HG02885 (cell line): ENCODE data around the gene CACNA2D2.
A peak's percentile ranks its signal among the peaks of the same experiment; 100 is the strongest.

Source experiments
- ATAC-seq: cut with Tn5 transposase; IDR thresholded peaks from one replicate; pipeline ENCODE4 v1.9.1; 2021; ENCODE audit warnings: mild to moderate bottlenecking; ENCODE audit not compliant: unreplicated experiment, poor library complexity

The CACNA2D2 gene

DNA sequence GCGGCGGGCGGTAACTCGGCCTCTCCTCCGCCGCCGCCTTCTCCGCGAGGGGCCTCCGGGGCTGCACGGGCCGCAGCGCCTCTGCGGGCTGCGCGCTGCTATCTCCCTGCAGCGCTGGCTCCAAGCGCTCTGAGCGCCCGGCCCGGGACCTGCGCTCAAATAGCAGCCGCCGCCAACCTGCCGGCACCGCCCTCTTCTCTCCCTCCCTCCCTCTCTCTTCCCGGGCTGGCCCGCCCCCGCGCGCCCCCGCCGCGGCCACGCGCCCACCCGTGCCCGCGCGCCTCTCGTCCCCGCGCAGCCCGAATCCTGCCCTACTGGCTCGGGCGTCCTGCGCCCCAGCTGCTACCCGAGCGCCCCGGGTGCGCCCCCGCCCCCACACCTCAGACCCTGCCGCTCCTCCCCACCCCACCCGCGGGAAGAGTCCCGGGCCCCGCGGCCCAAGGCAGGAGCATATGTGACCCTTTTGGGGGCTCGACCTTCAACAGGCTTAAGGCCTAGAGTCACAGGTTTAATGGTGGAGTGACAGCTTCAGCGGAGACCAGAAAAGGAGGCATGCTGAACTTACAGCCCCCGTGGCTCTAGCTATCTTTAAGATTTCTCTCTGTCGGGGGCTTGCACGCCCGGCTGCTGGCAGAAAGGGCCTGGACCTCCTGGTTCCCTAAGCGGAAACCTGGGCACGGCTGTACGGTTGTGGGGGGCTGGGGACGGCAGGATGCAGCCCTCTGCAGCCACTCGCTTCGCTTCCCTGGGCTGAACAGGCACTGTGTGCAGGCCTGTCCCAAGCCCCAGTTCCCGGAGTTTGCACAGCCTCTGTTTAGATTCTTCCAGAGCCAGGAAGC lies at the start of gene CACNA2D2:
Gene CACNA2D2, minus strand, starts transcription at position 131 of the 839 bp plus-strand sequence. CDS start 211 bp downstream, outside the sequence.
- peak; percentile 52 for ATAC-seq

DNA sequence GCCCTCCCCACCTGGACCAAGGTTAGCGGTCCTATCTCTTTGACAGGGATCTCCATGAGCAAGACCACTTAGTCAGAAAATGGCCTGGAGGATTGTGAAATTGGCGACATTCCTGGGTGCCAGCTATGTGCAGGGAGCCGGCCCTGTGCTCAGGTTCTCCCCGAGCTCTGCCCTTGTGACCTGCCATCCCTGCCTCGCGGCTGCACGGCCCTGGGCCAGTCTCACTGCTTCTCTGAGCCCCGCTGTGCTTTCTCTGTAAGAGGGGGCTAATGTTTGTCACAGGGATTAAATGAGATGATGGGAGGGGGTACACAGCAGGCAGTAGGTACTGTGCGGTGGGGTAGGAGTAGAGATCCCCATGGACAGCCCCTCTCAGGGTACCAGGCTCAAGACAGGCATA lies 49.2 kb upstream of the CACNA2D2 start:
- no peak for ATAC-seq

DNA sequence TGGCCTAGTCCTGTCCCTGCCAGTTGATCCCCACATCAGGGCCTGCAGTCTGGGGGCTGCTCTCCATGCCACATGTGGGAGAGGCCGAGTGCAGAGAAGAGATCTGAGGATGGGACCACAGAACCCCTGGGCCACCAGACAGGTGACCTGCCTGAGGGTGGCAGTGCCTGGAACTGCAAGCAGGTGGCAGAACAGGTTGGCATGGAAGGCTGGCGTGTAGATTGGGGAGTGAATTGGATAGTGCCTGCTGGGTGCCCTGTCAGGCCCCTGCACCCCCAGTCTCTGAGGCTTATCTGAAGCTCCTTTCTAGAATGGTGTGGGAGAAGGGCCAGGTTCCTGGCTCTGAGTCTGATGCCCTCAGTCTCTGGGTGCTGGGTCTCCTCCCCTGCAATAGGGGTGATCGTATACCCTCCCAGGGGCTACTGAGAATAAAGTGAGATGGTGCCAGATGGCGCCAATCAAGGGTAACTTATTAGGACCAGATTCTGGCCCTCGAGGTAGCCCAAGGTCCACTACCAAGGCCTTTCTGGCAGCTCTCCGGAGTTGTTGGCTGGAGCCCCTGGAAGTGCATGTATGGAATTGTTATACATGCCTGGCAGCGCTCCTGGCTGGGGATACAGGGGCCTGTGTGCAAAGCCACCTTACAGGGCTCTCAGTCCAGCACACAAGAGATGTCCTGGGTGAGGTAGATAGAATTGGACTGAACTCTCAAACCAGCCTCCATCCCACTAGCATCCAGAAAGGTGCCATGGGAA lies 48.4 kb upstream of the CACNA2D2 start:
- ATAC-seq, result no peak

DNA sequence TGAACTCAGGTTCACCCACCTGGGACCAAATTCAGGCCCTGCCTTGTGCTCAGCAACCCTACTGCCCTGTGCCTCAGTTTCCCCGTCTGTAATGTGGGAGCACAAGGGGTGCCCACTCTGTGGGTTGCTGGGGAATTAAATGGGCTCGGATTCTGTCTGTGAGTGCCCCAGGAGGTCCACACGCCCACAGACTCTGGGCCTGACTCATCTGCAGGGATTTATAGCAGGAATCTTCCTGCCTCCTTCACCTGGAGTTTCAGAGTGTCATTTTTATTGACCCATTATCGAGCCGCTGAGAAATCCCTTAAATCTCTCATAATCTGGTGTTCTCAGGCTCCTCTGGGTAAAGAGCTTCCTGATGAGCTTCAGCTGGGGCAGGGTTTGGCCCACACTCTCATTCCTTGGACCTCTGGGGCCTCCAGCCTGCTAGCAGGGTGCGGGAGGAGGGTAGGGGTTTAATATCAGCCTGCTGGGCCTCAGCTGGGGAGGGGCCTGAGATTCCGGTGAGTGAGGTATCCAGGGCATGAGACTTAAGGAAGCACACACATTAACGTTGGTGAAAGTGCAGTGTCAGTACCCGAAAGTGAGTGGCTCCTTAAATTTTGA lies 47.7 kb upstream of the CACNA2D2 start:
- ATAC-seq, result no peak

DNA sequence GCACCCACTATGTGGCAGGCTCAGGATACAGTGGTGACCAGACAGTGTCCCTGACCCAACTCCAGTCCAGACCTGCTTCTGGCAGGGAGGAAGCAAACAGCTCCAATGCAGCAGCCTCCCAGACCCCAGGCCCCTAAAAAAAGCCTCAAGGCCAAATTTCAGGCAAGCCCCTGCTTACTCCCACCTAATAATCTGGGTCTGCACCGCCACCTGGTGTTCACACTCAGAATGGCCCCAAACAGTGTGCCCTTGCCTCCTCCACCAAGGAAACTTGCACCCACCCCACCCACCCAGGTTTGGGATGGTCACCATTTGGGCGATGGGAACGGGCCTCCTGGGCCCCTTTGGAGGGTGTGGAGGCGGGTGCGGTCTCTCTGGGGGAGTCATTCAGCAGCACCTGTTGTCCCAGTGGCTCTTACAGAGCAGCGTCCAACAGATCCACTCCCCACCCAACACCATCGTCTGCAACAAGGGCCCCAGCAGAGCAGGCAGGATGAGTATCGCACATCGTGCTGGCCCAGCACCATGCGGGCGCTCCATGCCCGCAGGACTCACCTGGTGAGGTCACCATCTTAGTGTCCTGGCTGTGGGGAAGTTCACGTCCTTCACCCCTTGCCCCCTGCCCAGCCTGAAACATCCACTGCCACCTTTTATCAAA lies 46.8 kb upstream of the CACNA2D2 start:
- ATAC-seq, result no peak

DNA sequence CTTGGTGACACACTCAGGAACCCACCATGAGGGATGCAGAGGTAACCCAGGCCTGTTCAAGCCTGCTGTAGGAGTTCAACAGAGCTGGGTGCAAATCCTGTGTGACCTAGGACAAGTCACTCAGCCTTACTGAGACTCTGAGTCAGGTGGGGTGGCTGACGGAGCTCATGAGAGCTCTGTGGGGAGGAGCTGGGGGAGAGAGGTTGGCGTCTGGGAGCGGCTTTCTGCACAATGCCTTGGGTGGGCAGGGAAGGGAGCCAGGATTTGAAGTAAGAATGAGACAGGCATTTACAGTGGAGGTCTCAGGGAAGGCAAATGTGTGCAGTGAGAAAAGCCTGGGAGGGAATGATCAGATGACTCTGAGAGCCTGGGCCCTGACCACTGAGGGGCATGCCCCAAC lies 45.8 kb upstream of the CACNA2D2 start:
- ATAC-seq, result no peak

DNA sequence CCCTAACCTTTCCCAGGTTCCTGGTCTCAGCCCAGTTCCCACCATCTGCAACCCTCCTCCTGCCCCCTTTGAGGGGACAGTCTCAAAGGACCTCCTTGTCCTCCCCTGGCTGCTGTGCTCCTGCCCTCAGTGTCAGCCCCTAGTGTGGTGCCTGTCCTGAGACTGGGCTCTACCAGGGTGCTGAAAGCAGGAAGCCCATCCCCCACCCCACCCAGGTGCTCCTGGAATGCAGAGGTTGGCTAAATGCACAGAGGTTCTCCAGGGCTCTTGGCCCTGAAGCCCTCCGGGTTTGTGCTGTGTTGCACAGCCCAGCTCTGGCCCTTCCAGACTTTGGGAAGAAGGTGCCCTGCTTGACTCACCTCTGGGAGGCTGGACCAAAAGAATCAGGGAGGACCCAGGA lies 42.3 kb upstream of the CACNA2D2 start:
- no peak for ATAC-seq

DNA sequence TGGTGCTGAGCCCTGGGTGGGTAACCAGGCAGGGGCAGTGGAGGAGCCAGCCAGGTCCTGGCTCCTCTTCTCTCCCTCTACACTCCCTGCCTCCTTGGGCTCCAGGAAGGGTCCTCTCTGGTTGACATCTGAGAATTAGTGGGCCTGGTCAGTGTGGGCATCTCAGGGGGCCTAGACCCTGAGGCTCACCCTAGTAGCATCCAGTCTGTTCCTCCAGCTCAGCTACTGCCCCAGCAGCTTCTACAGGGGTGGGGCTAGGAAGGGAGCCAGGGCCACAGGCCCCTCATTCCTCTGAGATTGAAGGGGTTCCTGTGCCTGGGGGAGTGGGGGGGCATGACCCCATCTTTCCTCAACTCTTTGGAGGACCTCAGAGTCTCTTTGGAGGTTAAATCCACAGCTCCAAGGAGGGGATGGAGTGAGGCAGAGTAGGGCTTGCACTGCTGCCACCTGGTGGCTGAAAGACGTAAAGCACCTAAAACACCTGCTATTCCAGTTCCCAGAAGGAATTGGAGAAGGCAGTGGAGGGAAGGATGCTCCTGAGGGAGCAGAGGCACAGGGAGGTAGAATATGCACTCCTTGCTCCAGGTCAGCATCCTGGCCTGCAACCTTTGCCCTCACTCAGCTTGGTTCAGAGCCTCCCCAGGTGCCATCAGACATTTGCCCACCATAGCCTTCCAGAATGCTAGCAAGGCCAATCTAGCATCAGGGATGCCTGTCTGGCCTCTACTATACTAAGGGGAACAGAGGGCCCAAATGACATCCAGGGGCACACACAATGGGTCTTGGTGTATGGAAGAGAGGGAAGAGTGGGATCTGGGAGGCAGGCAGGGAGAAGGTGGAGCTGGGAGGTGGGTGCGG lies 39.0 kb upstream of the CACNA2D2 start:
- ATAC-seq, result no peak

DNA sequence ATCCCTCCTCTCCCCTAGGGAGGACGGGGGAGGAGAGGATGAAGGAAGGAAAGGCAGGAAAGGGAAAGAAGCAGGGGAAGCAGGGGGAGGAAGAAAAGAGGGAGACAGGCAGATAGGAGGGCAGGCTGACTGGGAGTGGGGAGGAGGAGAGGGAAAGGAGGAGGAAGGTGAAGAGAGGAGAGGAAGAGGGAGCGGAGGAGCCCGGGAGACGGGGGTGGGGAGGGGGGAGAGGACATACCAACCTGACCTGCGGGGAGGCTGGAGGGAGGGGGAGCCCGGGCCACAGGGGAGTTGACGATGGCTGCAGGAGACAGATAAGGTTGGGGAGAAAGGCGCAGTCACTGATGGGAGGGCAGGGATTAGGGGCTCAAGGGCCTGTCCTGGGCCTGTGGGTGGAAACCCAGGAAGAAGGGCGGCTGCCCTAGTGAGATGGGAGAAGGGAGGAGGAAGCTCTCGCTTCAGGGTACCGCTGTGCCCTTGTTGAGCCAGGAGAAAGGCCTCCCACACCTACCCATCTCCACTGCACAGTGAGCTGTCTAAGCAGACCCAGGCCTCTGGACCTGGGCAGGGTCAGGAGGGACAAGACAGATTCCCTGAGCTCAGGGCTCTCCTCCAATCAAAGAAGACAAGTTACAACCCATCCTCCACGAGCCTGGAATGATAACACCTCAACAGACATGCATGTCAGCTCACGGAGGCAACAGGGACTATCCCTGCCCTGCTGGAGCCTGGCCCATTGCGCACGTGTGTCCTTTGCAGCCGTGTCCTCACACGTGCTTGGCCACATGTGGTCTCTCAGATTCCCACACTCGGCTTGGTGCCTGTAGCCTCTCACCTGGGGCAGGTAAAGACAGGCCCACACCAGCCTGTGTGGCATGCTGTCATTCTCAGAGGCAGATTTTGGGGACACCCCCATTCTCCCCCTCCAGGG lies 36.2 kb upstream of the CACNA2D2 start:
- no peak for ATAC-seq

DNA sequence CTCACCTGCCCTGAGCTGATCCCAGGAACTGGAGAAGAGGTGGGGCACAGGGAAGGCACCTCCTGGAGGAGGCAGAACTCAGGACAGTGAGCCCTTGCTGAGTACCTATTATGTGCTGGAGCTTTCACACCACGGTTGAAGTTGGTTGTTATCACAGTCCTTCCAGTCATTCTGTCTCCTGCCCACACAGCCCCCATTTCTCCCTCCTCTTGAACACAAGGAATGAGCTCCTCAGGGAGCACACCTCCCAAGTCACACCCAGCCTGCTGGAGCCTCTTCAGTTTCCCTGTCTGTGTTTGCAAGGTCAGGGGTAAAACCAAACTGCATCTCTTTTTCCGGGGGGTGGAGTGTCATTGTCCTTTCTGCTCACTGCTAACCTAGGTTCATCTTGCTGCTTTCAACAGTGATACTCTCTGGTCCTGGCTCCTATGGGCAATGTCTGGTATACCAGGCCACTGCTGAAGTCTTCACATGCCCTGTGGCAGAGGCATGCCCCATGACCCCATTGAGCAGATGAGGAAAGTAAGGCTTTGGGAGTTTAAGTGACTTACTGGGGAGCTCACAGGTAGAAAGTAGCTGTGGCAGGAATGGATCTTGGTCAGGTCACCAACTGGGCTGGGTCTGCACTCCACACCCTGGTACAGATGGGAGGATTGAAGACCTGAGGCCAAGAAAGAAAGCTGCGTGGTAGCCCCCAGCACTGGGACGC lies 34.1 kb upstream of the CACNA2D2 start:
- no peak for ATAC-seq

DNA sequence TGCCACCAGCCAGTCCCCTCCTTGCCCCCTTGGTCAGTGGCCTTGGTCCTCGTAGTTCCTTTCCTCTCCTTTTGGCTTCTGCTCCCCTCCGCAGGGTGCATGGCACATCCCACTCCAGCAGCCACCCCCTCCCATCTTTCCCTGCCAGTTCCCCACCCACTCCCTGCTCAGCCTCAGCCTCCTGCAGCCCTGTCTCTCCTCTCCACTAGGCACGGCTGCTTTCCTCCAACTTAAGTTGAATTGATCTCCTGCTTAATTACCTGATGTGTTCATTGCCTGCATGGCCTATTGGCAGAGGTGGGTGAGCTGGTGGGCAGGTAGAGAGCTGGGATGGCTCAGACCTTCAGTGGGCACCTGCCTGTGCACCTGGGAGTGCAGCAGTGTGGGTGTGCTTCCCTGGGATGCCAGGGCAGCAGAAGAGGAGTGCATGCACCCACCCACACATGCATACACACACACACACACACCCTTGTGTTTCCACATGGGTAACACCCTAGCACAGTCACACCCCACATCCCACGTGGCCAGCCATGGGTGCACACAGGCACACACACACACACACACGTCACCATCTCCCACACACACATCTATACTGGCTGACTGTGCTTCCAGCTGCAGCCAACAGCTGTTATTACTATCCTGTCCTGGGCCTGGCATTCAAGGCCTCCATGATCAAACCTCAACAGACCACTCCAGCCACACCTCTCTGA lies 33.2 kb upstream of the CACNA2D2 start:
- no peak for ATAC-seq

DNA sequence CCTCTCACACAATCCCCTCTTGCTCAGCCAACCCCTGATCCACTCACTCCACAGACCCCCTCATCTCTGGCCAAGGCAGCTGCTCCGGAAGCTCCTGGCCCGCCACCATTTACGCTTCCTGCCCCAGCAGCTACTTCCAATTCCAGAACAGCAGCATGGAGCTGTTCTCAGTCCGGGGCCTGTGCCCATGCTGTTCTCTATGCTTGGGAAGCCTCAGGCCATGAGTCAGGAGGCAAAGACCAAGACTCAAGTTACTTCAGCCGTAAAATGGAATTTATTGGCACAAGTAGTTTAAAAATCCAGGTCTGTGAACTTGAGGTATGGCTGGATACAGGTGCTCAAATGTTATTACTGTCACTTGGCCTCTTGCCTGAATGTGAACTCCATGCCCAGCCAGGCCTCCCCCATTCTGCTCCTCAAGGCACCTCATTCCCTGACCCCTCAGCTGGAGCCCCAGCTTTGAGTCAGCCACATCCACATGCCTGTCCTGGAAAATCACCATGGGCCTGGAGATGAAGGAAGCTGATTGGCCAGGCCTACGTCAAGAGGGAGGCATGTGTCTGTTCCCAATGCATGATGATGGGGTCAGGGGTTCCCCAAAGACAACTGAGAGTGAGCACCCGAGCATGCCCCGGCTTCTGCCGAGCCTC lies 31.4 kb upstream of the CACNA2D2 start:
- ATAC-seq, result no peak

DNA sequence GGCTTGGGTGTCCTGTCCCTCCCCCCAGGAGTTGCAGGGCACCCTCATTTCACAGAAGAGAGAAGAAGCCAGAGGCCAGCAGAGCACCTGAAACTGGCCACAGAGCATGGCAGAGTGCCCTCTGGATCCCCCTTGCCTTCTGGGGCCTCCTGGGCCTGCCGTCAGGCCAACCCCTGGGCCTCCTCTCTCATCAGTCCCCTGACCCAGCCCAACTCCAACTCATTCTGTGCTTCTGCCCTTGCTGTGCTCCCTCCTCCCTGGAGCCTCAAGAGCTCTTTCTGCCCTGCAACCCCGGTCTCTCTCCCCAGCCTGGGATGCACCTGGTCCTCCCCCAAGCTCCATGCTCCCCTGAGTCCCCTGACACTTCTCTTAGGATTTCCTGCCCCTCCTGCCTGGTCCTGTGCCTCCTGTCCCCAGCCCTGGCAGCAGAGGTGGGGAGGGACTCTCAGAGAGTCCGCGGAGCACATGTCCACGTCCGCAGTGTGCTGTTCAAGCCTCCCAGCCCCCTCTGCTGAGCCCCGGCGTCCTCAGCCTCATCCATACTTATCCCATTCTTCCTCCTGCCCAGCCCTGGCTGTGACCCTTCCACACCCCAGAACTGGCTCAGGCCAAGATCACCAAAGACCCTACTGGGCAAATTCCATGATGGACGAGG lies 30.5 kb upstream of the CACNA2D2 start:
- ATAC-seq, result no peak

DNA sequence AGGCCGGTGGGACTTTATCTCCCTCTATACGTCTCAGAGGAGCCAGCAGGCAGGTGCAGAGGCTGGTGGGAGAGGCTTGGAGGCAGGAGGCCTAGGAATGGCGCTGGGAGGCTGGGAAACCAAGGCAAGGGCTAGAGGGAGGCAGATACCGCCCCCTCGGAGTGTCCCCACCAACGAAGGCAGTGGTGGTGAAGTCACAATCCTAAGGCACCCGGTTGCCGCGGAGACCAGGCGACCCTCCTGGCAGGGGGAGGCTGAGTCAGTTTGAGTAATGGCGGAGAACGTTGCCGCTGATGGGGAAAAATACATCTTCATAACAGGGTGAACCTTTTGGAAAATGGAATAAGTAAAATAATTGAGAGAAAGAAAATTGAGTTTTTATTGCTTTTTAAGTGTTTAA lies 29.9 kb upstream of the CACNA2D2 start:
- no peak for ATAC-seq

DNA sequence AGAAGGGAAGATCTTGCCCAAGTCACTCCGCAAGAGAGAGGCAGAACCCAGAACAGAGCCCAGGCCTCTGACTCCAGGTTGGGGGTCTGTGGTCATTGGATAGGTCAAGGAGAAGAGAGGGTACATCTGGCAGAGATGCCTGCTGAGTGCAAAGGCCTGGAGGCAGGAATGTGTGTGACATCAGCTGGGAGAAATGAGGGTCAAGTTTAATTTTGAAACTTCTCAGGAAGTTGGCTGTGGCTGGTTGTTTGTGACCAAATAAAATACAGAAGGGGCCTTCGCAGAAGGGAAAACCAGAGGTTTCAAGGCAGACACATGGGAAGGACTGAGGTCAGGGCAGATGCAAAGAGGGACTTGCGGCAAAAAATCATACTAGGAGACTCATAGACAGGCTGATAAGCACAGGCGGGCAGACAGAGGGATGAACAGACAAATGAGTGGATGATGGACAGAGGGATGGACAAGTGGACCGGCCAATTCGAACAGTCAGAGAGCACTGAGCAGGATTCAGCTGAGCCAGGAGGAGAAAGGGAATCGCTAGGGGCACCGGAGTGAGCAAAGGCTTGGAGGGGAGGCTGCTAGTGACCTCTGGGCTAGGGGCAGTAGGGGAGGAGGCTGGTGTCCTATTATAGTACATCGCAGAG lies 28.8 kb upstream of the CACNA2D2 start:
- ATAC-seq, result no peak

DNA sequence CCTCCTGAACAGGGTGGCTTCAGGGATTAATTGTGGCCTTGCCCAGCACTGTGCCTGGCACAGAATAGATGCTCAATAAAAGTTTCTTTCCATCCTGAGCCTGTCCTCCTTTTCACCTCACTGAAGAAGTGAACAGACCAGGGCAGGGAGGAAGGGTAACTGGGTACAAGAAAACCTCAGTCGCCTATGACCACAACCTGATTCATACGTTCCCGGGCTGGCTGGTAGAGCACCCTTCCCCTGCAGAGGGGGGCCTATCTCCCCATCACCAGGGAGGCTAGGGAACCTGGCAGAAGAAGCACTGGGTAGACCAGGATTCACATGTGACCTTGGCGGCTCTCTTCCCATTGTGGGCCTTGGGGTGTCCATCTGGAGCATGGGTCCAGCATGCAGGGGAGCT lies 27.8 kb upstream of the CACNA2D2 start:
- no peak for ATAC-seq
